Gastroesophageal sphincter (tissue), 3 donors: ENCODE measurements around the gene SNX1.
"Not testable (repeated sequence)": the region's sequence is repeated elsewhere in the genome, so short reads cannot be mapped to it uniquely, and the experiment has no call there.

Source experiments
- CTCF ChIP-seq, 4 experiments: fragments of 200-600 bp in 2 of 4; fragments of 450-650 bp in 2 of 4; sonication (generic) in 1 of 4; IDR thresholded peaks; one replicate each; pipeline ENCODE4 v1.5.1; 2017 to 2019; ENCODE audit warnings: antibody characterized with exemption in 4 of 4, mild to moderate bottlenecking in 2 of 4, moderate library complexity in 2 of 4
- EP300 ChIP-seq: sonication (generic); formaldehyde crosslinking; IDR thresholded peaks from one replicate; pipeline ENCODE4 v1.6.1; 2017; ENCODE audit warnings: antibody characterized with exemption, mild to moderate bottlenecking
- POLR2A ChIP-seq, 2 donors: fragments of 450-650 bp; IDR thresholded peaks; one replicate each; pipeline ENCODE4 v1.6.1; 2017; ENCODE audit warnings: antibody characterized with exemption in 2 of 2, mild to moderate bottlenecking in 2 of 2, moderate library complexity in 1 of 2
- POLR2AphosphoS5 ChIP-seq: sonication (generic); formaldehyde crosslinking; IDR thresholded peaks from one replicate; pipeline ENCODE4 v1.6.1; 2017; ENCODE audit warnings: antibody characterized with exemption

- not testable (repeated sequence) for TF ChIP-seq CTCF (IDR thresholded peaks at IDR 0.05); EP300; POLR2AphosphoS5; POLR2A (IDR thresholded peaks at IDR 0.05)
Measured at GRCh38 chr15:64059104-64059503, 36.7 kb upstream of the SNX1 start.
